Loucy (cell line): ENCODE measurements around the gene PLSCR1.

ENCODE experiments used
- H2AFZ ChIP-seq: fragments of 200-600 bp; sonication (generic); 2 replicates; pipeline ENCODE4 v1.6.0; 2016; ENCODE audit warnings: antibody characterized with exemption, mild to moderate bottlenecking, low read length, moderate library complexity
- H3F3A ChIP-seq: fragments of 200-600 bp; 2 replicates; pipeline ENCODE4 v1.6.0; 2016; ENCODE audit warnings: antibody characterized with exemption, low read depth, mild to moderate bottlenecking
- H3K27me3 ChIP-seq: fragments of 200-600 bp; sonication (generic); 2 replicates; pipeline ENCODE4 v1.6.1; 2014; ENCODE audit warnings: low read length, mild to moderate bottlenecking; ENCODE audit not compliant: insufficient read depth, poor library complexity, severe bottlenecking
- H3K36me3 ChIP-seq: fragments of 200-600 bp; sonication (generic); 2 replicates; pipeline ENCODE4 v1.6.1; 2016; ENCODE audit warnings: low read length; ENCODE audit not compliant: insufficient read depth
- H3K4me1 ChIP-seq: fragments of 200-600 bp; sonication (generic); 2 replicates; pipeline ENCODE4 v1.5.1; 2014; ENCODE audit warnings: low read length, mild to moderate bottlenecking; ENCODE audit not compliant: insufficient read depth, poor library complexity, severe bottlenecking
- H3K4me2 ChIP-seq: fragments of 200-600 bp; sonication (generic); 2 replicates; pipeline ENCODE4 v1.6.0; 2014; ENCODE audit warnings: antibody characterized with exemption, low read length, low read depth, mild to moderate bottlenecking; ENCODE audit not compliant: poor library complexity, severe bottlenecking
- H3K4me3 ChIP-seq: fragments of 200-600 bp; sonication (generic); 2 replicates; pipeline ENCODE4 v1.5.1; 2014; ENCODE audit warnings: low read length, mild to moderate bottlenecking, mixed read lengths; ENCODE audit not compliant: poor library complexity, severe bottlenecking
- H3K79me2 ChIP-seq: fragments of 200-600 bp; sonication (generic); 2 replicates; pipeline ENCODE4 v1.6.1; 2014; ENCODE audit warnings: low read length; ENCODE audit not compliant: insufficient read depth
- H3K9ac ChIP-seq: fragments of 200-600 bp; sonication (generic); 2 replicates; pipeline ENCODE4 v1.6.0; 2014; ENCODE audit warnings: mild to moderate bottlenecking, low read depth, low read length, moderate library complexity; ENCODE audit not compliant: poor library complexity, severe bottlenecking
- H3K9me2 ChIP-seq: fragments of 200-600 bp; sonication (generic); replicated peaks from 2 replicates; pipeline ENCODE4 v1.6.1; 2016; ENCODE audit warnings: low read depth, low read length, mixed read lengths
- H3K9me3 ChIP-seq: fragments of 200-600 bp; sonication (generic); 2 replicates; pipeline ENCODE4 v1.6.1; 2014; ENCODE audit warnings: mild to moderate bottlenecking, antibody characterized with exemption, low read length, low read depth; ENCODE audit not compliant: insufficient read depth
- H4K20me1 ChIP-seq: fragments of 200-600 bp; sonication (generic); 2 replicates; pipeline ENCODE4 v1.6.0; 2014; ENCODE audit warnings: antibody characterized with exemption, low read length, mild to moderate bottlenecking; ENCODE audit not compliant: insufficient read depth, poor library complexity, severe bottlenecking
- EZH2phosphoT487 ChIP-seq: fragments of 200-600 bp; IDR thresholded peaks from 2 replicates; pipeline ENCODE4 v1.6.1; 2018; ENCODE audit warnings: antibody characterized with exemption, mild to moderate bottlenecking, moderate library complexity, borderline replicate concordance
- TF ChIP-seq, protein P1 (sequence below): fragments of 200-600 bp; sonication (generic); conservative IDR thresholded peaks from 2 replicates; pipeline ENCODE4 v1.5.1; 2014; ENCODE audit warnings: mild to moderate bottlenecking, antibody characterized with exemption, low read length

PLSCR1 gene

GRCh38 chr3:146544929-146545528, 622 bp upstream of the PLSCR1 start:
- Histone ChIP-seq H3K9me3 (no peaks in the 10 kb centered on the region), H3K4me2 (peak overlapping the region; percentile 91), H3K9ac (peak overlapping the region; percentile 92), H3K36me3 (no peaks in the 10 kb centered on the region), H2AFZ (peak overlapping the region; percentile 98), H4K20me1 (peaks cover 39% of the 10 kb centered on the region), H3K9me2 (no peaks in the 10 kb centered on the region), H3K27me3 (no peaks in the 10 kb centered on the region), H3K4me3 (peak overlapping the region; percentile 95), H3K4me1 (peaks cover 35% of the 10 kb centered on the region), H3F3A (peaks cover 3% of the 10 kb centered on the region; the same call in 1 of the 2 replicates), H3K79me2 (peaks cover 43% of the 10 kb centered on the region)
- TF ChIP-seq EZH2phosphoT487 = no peak
- TF ChIP-seq, protein P1, sequence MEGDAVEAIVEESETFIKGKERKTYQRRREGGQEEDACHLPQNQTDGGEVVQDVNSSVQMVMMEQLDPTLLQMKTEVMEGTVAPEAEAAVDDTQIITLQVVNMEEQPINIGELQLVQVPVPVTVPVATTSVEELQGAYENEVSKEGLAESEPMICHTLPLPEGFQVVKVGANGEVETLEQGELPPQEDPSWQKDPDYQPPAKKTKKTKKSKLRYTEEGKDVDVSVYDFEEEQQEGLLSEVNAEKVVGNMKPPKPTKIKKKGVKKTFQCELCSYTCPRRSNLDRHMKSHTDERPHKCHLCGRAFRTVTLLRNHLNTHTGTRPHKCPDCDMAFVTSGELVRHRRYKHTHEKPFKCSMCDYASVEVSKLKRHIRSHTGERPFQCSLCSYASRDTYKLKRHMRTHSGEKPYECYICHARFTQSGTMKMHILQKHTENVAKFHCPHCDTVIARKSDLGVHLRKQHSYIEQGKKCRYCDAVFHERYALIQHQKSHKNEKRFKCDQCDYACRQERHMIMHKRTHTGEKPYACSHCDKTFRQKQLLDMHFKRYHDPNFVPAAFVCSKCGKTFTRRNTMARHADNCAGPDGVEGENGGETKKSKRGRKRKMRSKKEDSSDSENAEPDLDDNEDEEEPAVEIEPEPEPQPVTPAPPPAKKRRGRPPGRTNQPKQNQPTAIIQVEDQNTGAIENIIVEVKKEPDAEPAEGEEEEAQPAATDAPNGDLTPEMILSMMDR = no peak

DNA sequence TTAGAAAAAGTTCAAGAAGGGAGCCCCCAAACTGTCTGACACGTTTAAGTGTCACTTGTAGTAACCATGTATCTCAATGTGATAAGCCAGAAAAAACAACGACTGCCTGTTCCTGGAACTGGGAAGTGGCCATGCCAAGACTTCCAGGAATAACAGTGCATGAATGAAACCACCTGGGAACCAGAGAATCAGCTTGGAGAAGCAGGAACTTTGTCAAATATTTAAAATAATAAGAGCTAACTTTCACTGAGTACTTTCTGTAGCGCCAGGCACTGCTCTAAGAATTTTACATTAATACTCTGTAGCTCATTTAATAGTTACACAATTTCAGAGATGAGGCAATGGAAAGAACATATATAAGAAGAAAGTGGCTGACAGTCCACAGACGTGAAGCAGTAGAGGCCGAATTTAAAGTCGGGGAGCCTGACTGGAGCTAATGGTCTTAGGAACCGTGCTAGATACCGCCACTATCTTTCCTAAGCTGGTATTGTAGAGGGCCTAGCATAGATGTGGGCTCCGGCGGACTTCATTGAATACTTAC, 876 bp downstream of the PLSCR1 start:
- H3K9me2 ChIP-seq = no peaks in the 10 kb centered on the region
- TF ChIP-seq EZH2phosphoT487 = no peak
- TF ChIP-seq, protein P1 = no peak
- peaks cover 54% of the 10 kb centered on the region for H3K79me2 ChIP-seq
- peak overlapping the region; percentile 95 for H3K4me3 ChIP-seq
- no peaks in the 10 kb centered on the region for H3K36me3 ChIP-seq
- H3K4me1 ChIP-seq = peaks cover 34% of the 10 kb centered on the region
- H4K20me1 ChIP-seq = peaks cover 50% of the 10 kb centered on the region
- H3K9ac ChIP-seq = peak overlapping the region; percentile 92
- H2AFZ ChIP-seq = peak overlapping the region; percentile 98
- H3K9me3 ChIP-seq = no peaks in the 10 kb centered on the region
- no peaks in the 10 kb centered on the region for H3K27me3 ChIP-seq
- H3K4me2 ChIP-seq = peak overlapping the region; percentile 91
- H3F3A ChIP-seq = peaks cover 3% of the 10 kb centered on the region; the same call in 1 of the 2 replicates

DNA sequence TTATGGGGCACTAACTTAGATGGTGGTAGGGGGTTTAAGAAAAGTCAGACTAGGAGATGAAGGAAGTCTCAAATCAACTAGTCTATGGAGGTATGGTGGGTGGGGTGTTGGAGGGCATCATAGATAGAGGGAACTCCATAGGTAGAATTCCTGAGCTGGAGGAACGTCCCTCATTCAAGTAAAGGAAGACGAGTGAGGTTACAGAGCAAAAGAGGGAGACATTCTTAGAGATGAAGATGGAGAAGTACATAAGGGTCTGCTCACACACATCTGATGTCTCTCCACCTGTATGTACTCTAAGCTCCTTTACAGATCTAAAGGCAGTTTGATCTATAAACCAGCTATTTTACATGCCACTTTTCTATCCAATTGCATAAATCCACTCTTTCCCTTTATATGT, 1.4 kb downstream of the PLSCR1 start:
- H3K4me2 ChIP-seq = peak overlapping the region; percentile 91
- H4K20me1 ChIP-seq = peaks cover 50% of the 10 kb centered on the region
- peaks cover 3% of the 10 kb centered on the region; the same call in 1 of the 2 replicates for H3F3A ChIP-seq
- H3K4me1 ChIP-seq = peaks cover 34% of the 10 kb centered on the region
- H3K27me3 ChIP-seq = no peaks in the 10 kb centered on the region
- H3K9ac ChIP-seq = peak overlapping the region; percentile 92
- no peaks in the 10 kb centered on the region for H3K36me3 ChIP-seq
- TF ChIP-seq, protein P1 = no peak
- no peak for TF ChIP-seq EZH2phosphoT487
- peak overlapping the region; percentile 95 for H3K4me3 ChIP-seq
- no peak overlapping the region for H2AFZ ChIP-seq
- H3K9me2 ChIP-seq = no peaks in the 10 kb centered on the region
- peaks cover 58% of the 10 kb centered on the region for H3K79me2 ChIP-seq
- no peaks in the 10 kb centered on the region for H3K9me3 ChIP-seq
